Tibial nerve (tissue), 3 donors: Measurements from ENCODE around the gene TGM1.

Source experiments
- CTCF ChIP-seq, 5 experiments: fragments of 200-600 bp in 3 of 5; fragments of 450-650 bp in 2 of 5; sonication (generic) in 3 of 5; IDR thresholded peaks; one replicate each; pipeline ENCODE4 v1.5.1; 2016 to 2019; ENCODE audit warnings: antibody characterized with exemption in 5 of 5, mild to moderate bottlenecking in 3 of 5, moderate library complexity in 2 of 5
- POLR2A ChIP-seq, 2 donors: fragments of 450-650 bp; IDR thresholded peaks; one replicate each; pipeline ENCODE4 v1.6.1; 2017; ENCODE audit warnings: antibody characterized with exemption in 2 of 2, mild to moderate bottlenecking in 2 of 2, moderate library complexity in 2 of 2

- TF ChIP-seq POLR2A (IDR thresholded peaks at IDR 0.05): no peak
- TF ChIP-seq CTCF (IDR thresholded peaks at IDR 0.05): no peak
Observed at GRCh38 chr14:24233538-24233866, 29.5 kb downstream of the TGM1 start.
